ENCODE data around the gene FANK1. TPM values are rescaled to one million over a fixed set of nuclear protein-coding genes. Genes with fewer than 3 reads are reported as not detected.
"Not testable (repeated sequence)": the region's sequence is repeated elsewhere in the genome, so short reads cannot be mapped to it uniquely, and the experiment has no call there.

The FANK1 gene
- total RNA-seq, 1 donor from 2014 or later = not detected

DNA sequence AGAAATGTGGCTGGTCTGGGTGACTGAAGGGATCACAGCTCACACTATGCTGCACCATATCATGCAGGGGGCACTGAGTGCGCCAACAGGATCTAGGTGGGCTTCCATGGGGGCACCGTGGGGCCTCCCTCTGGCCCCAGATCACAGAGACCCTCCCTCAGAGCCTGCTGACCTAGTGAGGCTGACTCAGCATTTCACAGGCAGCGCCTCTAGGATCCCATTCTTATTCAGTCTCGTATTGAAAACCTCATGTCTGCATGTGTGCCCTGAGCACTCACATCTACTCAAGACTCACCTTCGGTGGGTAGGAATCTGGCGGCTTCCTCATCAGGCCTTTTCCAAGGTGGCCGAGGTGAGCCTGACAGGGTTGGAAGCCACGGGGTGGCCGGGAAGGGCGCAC, 141.6 kb downstream of the FANK1 start:
- intact Hi-C loops (cut with micrococcal nuclease) = no loop called here
- no peaks in the 10 kb centered on the region for H3K36me3 Mint-ChIP-seq (ENCODE audit: low read depth)
- DNase-seq (ENCODE audit: low spot score) = no peak
- H3K4me3 Mint-ChIP-seq = no peak overlapping the region
- H3K27me3 Mint-ChIP-seq (ENCODE audit: insufficient read depth) = no peaks in the 10 kb centered on the region
- H3K27ac Mint-ChIP-seq = no peak overlapping the region
- H3K4me1 Mint-ChIP-seq (ENCODE audit: low read depth) = peaks cover 10% of the 10 kb centered on the region
- peaks cover 6% of the 10 kb centered on the region for H3K9me3 Mint-ChIP-seq

- no peak overlapping the region for H3K4me3 Mint-ChIP-seq
- intact Hi-C loops (cut with micrococcal nuclease) = no loop called here
- H3K27me3 Mint-ChIP-seq (ENCODE audit: insufficient read depth) = no peaks in the 10 kb centered on the region
- peaks cover 3% of the 10 kb centered on the region for H3K9me3 Mint-ChIP-seq
- H3K4me1 Mint-ChIP-seq (ENCODE audit: low read depth) = peaks cover 10% of the 10 kb centered on the region
- no peaks in the 10 kb centered on the region for H3K36me3 Mint-ChIP-seq (ENCODE audit: low read depth)
- peak overlapping the region; percentile 73 for H3K27ac Mint-ChIP-seq
- DNase-seq (ENCODE audit: low spot score) = no peak
These were observed 144.8 kb downstream of the FANK1 start for GRCh38 chr10:126041117-126041516.

DNA sequence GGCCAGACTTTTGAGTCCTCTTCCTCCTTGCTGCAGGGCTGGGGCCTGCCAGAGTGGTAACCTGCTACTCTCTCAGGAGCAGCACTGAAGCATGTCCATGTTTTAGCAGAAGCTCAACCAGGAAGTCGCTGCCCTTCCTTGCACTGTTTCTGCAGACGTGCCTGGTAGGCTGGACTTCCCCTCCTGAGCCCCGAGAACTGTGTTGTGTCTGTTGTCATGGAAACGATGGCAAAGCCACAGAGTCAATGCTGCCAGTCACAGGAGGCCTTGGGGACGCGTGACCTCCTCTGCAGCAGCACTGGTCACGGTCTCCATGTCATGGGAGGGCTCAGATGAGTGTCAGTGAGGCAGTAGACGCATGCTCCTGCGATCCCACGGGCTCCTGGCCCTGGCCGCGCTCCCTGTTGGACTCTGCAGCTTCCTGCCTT, 145.5 kb downstream of the FANK1 start:
- Mint-ChIP-seq H3K4me1 (ENCODE audit: low read depth) (peaks cover 10% of the 10 kb centered on the region), H3K27me3 (ENCODE audit: insufficient read depth) (no peaks in the 10 kb centered on the region), H3K9me3 (peaks cover 3% of the 10 kb centered on the region), H3K4me3 (peak overlapping the region; percentile 39), H3K27ac (peak overlapping the region; percentile 78), H3K36me3 (ENCODE audit: low read depth) (no peaks in the 10 kb centered on the region)
- intact Hi-C loops (cut with micrococcal nuclease) = no loop called here
- DNase-seq (ENCODE audit: low spot score) = peak; percentile 71

GRCh38 chr10:126042354-126042753, 146.0 kb downstream of the FANK1 start:
- no peak for DNase-seq (ENCODE audit: low spot score)
- intact Hi-C loops (cut with micrococcal nuclease) = no loop called here

DNA sequence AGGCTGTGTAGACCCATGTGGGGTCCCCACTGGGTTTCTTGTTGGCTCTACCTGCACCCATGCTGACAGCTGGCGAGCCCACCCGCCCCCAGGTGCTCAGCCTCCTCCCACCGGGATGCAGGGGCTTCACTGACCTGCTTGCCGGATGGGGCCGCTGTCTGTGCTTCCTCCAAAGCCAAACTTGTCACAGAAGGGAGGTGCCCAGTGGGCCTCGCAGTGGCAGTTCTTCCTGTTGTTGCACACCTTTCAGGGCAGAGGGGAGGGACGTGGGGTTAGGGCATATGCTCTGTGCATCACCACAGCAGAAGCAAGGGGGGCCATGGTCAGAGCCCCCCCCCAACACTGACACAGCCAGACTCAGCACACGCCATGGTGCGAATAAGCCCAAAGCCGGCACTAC, 146.5 kb downstream of the FANK1 start:
- Mint-ChIP-seq H3K4me1 (ENCODE audit: low read depth) (peaks cover 10% of the 10 kb centered on the region), H3K27ac (no peak overlapping the region), H3K27me3 (ENCODE audit: insufficient read depth) (no peaks in the 10 kb centered on the region), H3K9me3 (peaks cover 3% of the 10 kb centered on the region), H3K4me3 (no peak overlapping the region), H3K36me3 (ENCODE audit: low read depth) (no peaks in the 10 kb centered on the region)
- intact Hi-C loops (cut with micrococcal nuclease) = no loop called here
- DNase-seq (ENCODE audit: low spot score) = no peak

More at GRCh38 chr10:126042354-126042753, 146.0 kb downstream of the FANK1 start:
- H3K27me3 Mint-ChIP-seq (ENCODE audit: insufficient read depth) = no peaks in the 10 kb centered on the region
- H3K27ac Mint-ChIP-seq = peak overlapping the region; percentile 78
- H3K9me3 Mint-ChIP-seq = peaks cover 3% of the 10 kb centered on the region
- H3K4me3 Mint-ChIP-seq = peak overlapping the region; percentile 39
- peaks cover 10% of the 10 kb centered on the region for H3K4me1 Mint-ChIP-seq (ENCODE audit: low read depth)
- no peaks in the 10 kb centered on the region for H3K36me3 Mint-ChIP-seq (ENCODE audit: low read depth)

- intact Hi-C loops (cut with micrococcal nuclease) = no loop called here
- DNase-seq (ENCODE audit: low spot score) = no peak
- Mint-ChIP-seq H3K9me3 (peaks cover 3% of the 10 kb centered on the region), H3K27me3 (ENCODE audit: insufficient read depth) (no peaks in the 10 kb centered on the region), H3K27ac (no peak overlapping the region), H3K36me3 (ENCODE audit: low read depth) (no peaks in the 10 kb centered on the region), H3K4me1 (ENCODE audit: low read depth) (peaks cover 10% of the 10 kb centered on the region), H3K4me3 (no peak overlapping the region)
These were observed 147.0 kb downstream of the FANK1 start for GRCh38 chr10:126043389-126043788.

GRCh38 chr10:126045861-126046260, 149.5 kb downstream of the FANK1 start:
- H3K36me3 Mint-ChIP-seq (ENCODE audit: low read depth) = no peaks in the 10 kb centered on the region
- H3K4me1 Mint-ChIP-seq (ENCODE audit: low read depth) = peaks cover 10% of the 10 kb centered on the region
- no peak overlapping the region for H3K27ac Mint-ChIP-seq
- intact Hi-C loops (cut with micrococcal nuclease) = no loop called here
- no peak for DNase-seq (ENCODE audit: low spot score)
- no peaks in the 10 kb centered on the region for H3K27me3 Mint-ChIP-seq (ENCODE audit: insufficient read depth)
- H3K4me3 Mint-ChIP-seq = no peak overlapping the region
- peaks cover 3% of the 10 kb centered on the region for H3K9me3 Mint-ChIP-seq

GRCh38 chr10:126046831-126047230, 150.5 kb downstream of the FANK1 start:
- no peaks in the 10 kb centered on the region for H3K27me3 Mint-ChIP-seq (ENCODE audit: insufficient read depth)
- no peak overlapping the region for H3K27ac Mint-ChIP-seq
- H3K4me3 Mint-ChIP-seq = no peak overlapping the region
- intact Hi-C loops (cut with micrococcal nuclease) = no loop called here
- H3K9me3 Mint-ChIP-seq = peaks cover 3% of the 10 kb centered on the region
- H3K36me3 Mint-ChIP-seq (ENCODE audit: low read depth) = no peaks in the 10 kb centered on the region
- DNase-seq (ENCODE audit: low spot score) = no peak
- H3K4me1 Mint-ChIP-seq (ENCODE audit: low read depth) = peaks cover 8% of the 10 kb centered on the region

DNA sequence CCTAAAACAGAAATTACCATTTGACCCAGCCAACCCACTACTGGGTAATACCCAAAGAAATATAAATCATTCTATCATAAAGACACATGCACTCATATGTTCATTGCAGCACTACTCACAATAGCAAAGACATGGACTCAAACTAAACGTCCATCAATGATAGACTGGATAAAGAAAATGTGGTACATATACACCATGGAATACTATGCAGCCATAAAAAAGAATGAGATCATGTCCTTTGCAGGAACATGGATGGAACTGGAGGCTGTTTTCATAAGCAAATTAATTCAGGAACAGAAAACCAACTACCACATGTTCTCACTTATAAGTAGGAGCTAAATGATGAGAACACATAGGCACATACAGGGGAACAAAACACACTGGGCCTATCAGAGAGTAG, 151.4 kb downstream of the FANK1 start:
- H3K4me1 Mint-ChIP-seq (ENCODE audit: low read depth); H3K27ac Mint-ChIP-seq; H3K4me3 Mint-ChIP-seq; H3K36me3 Mint-ChIP-seq (ENCODE audit: low read depth); intact Hi-C loops (cut with micrococcal nuclease); H3K9me3 Mint-ChIP-seq; H3K27me3 Mint-ChIP-seq (ENCODE audit: insufficient read depth); DNase-seq (ENCODE audit: low spot score): not testable (repeated sequence)

GRCh38 chr10:126049759-126050700, 153.7 kb downstream of the FANK1 start:
- peaks cover 3% of the 10 kb centered on the region for H3K9me3 Mint-ChIP-seq
- H3K4me3 Mint-ChIP-seq = no peak overlapping the region
- no peak for DNase-seq (ENCODE audit: low spot score)
- no peaks in the 10 kb centered on the region for H3K27me3 Mint-ChIP-seq (ENCODE audit: insufficient read depth)
- intact Hi-C loops (cut with micrococcal nuclease) = no loop called here
- H3K4me1 Mint-ChIP-seq (ENCODE audit: low read depth) = no peaks in the 10 kb centered on the region
- H3K36me3 Mint-ChIP-seq (ENCODE audit: low read depth) = no peaks in the 10 kb centered on the region
- no peak overlapping the region for H3K27ac Mint-ChIP-seq

DNA sequence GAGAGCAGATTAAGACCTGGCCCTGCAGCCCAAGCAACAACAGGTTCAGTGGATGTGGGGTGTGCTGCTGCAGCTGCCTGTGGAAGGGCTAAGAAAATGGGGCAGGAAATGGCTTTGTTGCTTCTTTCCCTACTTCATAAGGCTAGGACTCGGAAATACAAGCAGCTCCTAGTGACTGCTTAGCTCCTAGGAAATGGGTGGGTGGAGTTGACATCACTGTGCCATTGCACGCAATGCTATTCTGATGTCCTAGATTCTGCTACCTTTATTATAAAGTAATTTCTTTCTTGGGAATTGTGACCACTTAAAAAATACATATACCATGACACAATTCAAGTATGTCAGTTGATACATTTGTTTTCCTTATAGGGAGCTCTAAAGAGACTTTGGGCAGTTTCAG, 155.8 kb downstream of the FANK1 start:
- H3K9me3 Mint-ChIP-seq = no peaks in the 10 kb centered on the region
- no peaks in the 10 kb centered on the region for H3K27me3 Mint-ChIP-seq (ENCODE audit: insufficient read depth)
- no peak overlapping the region for H3K27ac Mint-ChIP-seq
- no peak for DNase-seq (ENCODE audit: low spot score)
- no peaks in the 10 kb centered on the region for H3K36me3 Mint-ChIP-seq (ENCODE audit: low read depth)
- no peak overlapping the region for H3K4me3 Mint-ChIP-seq
- intact Hi-C loops (cut with micrococcal nuclease) = no loop called here
- no peaks in the 10 kb centered on the region for H3K4me1 Mint-ChIP-seq (ENCODE audit: low read depth)

DNA sequence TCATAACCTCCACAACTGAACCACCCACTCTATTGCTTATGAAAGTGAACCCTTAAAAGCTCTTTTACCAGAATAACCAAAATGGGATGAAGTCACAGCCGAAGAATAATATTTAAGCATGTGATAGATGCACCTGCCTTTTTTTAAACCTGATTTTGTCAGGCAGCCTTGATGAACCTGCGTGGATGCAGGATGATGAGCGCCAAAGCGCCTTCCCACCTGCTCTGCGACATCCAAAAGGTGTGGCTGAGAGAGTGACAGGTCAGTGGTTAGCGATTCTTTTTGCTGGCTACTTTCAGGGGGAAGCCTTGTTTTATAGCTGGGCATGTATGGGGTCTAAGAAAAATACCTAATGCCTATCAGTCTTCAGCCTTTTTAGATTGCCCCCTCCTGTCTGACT, 157.8 kb downstream of the FANK1 start:
- Mint-ChIP-seq H3K4me3 (no peak overlapping the region), H3K36me3 (ENCODE audit: low read depth) (no peaks in the 10 kb centered on the region), H3K4me1 (ENCODE audit: low read depth) (no peaks in the 10 kb centered on the region), H3K27me3 (ENCODE audit: insufficient read depth) (no peaks in the 10 kb centered on the region), H3K9me3 (no peaks in the 10 kb centered on the region), H3K27ac (no peak overlapping the region)
- intact Hi-C loops (cut with micrococcal nuclease) = no loop called here
- DNase-seq (ENCODE audit: low spot score) = no peak

- no peaks in the 10 kb centered on the region for H3K27me3 Mint-ChIP-seq (ENCODE audit: insufficient read depth)
- intact Hi-C loops (cut with micrococcal nuclease) = no loop called here
- no peaks in the 10 kb centered on the region for H3K36me3 Mint-ChIP-seq (ENCODE audit: low read depth)
- no peak for DNase-seq (ENCODE audit: low spot score)
- no peaks in the 10 kb centered on the region for H3K9me3 Mint-ChIP-seq
- no peaks in the 10 kb centered on the region for H3K4me1 Mint-ChIP-seq (ENCODE audit: low read depth)
- H3K27ac Mint-ChIP-seq = no peak overlapping the region
- H3K4me3 Mint-ChIP-seq = no peak overlapping the region
These were observed 161.1 kb downstream of the FANK1 start for GRCh38 chr10:126057494-126057893.
